H1 (cell line): ENCODE results near the gene DPEP2NB. TPM values are rescaled to one million over a fixed set of nuclear protein-coding genes. Genes with fewer than 3 reads are reported as not detected.

Experiments used
- CTCF ChIA-PET: fragments of 300-600 bp; sonication (Branson Sonifier 250); formaldehyde crosslinking; loops from one replicate; lab custom pipeline; 2021; ENCODE audit not compliant: partially characterized antibody; lab: Charles Lee
- POLR2A ChIA-PET: fragments of 300-600 bp; sonication (Branson Sonifier 250); formaldehyde crosslinking; loops from one replicate; lab custom pipeline; 2021; ENCODE audit warnings: inconsistent platforms; ENCODE audit not compliant: partially characterized antibody; lab: Charles Lee
- DNase-seq, 2 experiments: peaks; one replicate each; pipeline versions ENCODE4 v3.0.0 to v3.0.0-alpha.2; 2010 to 2022; ENCODE audit warnings: low spot score in 2 of 2, low read depth in 1 of 2, mixed read lengths in 1 of 2
- FAIRE-seq: peaks from 2 replicates; lab custom pipeline; 2011; peaks lifted over from hg19 to GRCh38; lab: Jason Lieb, UNC
- H2AFZ ChIP-seq: 2 replicates; pipeline ENCODE4 v1.8.1; 2012; ENCODE audit warnings: low read length, inconsistent platforms
- H2AK5ac ChIP-seq: 2 replicates; pipeline ENCODE4 v1.6.1; 2013; ENCODE audit warnings: low read depth, low read length
- H2BK120ac ChIP-seq: replicated peaks from 2 replicates; pipeline ENCODE3; 2013; ENCODE audit warnings: low read depth, low read length, inconsistent platforms
- H2BK12ac ChIP-seq: 2 replicates; pipeline ENCODE4 v1.6.1; 2013; ENCODE audit warnings: low read depth, low read length
- H2BK15ac ChIP-seq: 2 replicates; pipeline ENCODE4 v1.6.1; 2013; ENCODE audit warnings: low read length
- H2BK20ac ChIP-seq: 2 replicates; pipeline ENCODE4 v1.6.1; 2013; ENCODE audit warnings: low read length
- H2BK5ac ChIP-seq: 2 replicates; pipeline ENCODE4 v1.6.1; 2013; ENCODE audit warnings: low read depth, low read length
- H3K14ac ChIP-seq: 2 replicates; pipeline ENCODE4 v1.6.1; 2013; ENCODE audit warnings: inconsistent platforms; ENCODE audit not compliant: insufficient read length
- H3K18ac ChIP-seq: 2 replicates; pipeline ENCODE4 v1.6.1; 2013; ENCODE audit warnings: low read length; ENCODE audit errors: extremely low read depth
- H3K23ac ChIP-seq: 2 replicates; pipeline ENCODE4 v1.6.1; 2013; ENCODE audit warnings: inconsistent platforms; ENCODE audit not compliant: insufficient read length
- H3K23me2 ChIP-seq: 2 replicates; pipeline ENCODE4 v1.6.1; 2013; ENCODE audit warnings: low read depth, low read length
- H3K27ac ChIP-seq: 2 replicates; pipeline ENCODE4 v1.6.1; 2011; ENCODE audit warnings: low read depth, low read length, inconsistent platforms
- H3K27me3 ChIP-seq, 4 experiments: replicated peaks in 1 of 4; 1 replicate in 1 of 4; 2 replicates in 3 of 4; pipeline versions ENCODE4 v1.6.1 to v1.8.1; 2011 to 2013; ENCODE audit warnings: low read length in 3 of 4, mild to moderate bottlenecking in 3 of 4, inconsistent platforms in 2 of 4, mixed read lengths in 2 of 4, moderate library complexity in 1 of 4; ENCODE audit not compliant: control insufficient read depth in 3 of 4, insufficient read depth in 3 of 4; ENCODE audit errors: extremely low read depth in 1 of 4
- H3K36me3 ChIP-seq, 4 experiments: 2 replicates each; pipeline versions ENCODE4 v1.6.1 to v1.8.1; 2011 to 2013; ENCODE audit warnings: mild to moderate bottlenecking in 4 of 4, low read length in 3 of 4, moderate library complexity in 2 of 4, control low read depth in 1 of 4, inconsistent platforms in 1 of 4; ENCODE audit not compliant: insufficient read depth in 4 of 4, control insufficient read depth in 2 of 4
- H3K4ac ChIP-seq: replicated peaks from 2 replicates; pipeline ENCODE3; 2013; ENCODE audit warnings: low read length, low read depth, mixed read lengths, inconsistent platforms; ENCODE audit not compliant: insufficient read length
- H3K4me1 ChIP-seq, 4 experiments: replicated peaks in 1 of 4; 1 replicate in 1 of 4; 2 replicates in 3 of 4; pipeline versions ENCODE4 v1.6.1 to v1.8.1; 2011 to 2013; ENCODE audit warnings: low read length in 3 of 4, inconsistent platforms in 2 of 4, mixed read lengths in 1 of 4; ENCODE audit not compliant: insufficient read depth in 4 of 4, control insufficient read depth in 3 of 4
- H3K4me2 ChIP-seq, 2 experiments: 2 replicates each; pipeline versions ENCODE4 v1.6.1 to v1.8.1; 2011 to 2013; ENCODE audit warnings: low read depth in 2 of 2, low read length in 2 of 2, control low read depth in 1 of 2, inconsistent platforms in 1 of 2, mild to moderate bottlenecking in 1 of 2; ENCODE audit not compliant: insufficient read depth in 1 of 2
- H3K4me3 ChIP-seq, 4 experiments: fragments of 200-600, 300-600 bp in 1 of 4; sonication (generic), shearing (Covaris generic), sonication (Bioruptor Twin) in 1 of 4; 2 replicates each; pipeline versions ENCODE4 v1.5.1 to v1.8.1; 2011 to 2016; ENCODE audit warnings: low read length in 4 of 4, low read depth in 3 of 4, control low read depth in 2 of 4, inconsistent platforms in 2 of 4, mild to moderate bottlenecking in 2 of 4, mixed read lengths in 1 of 4, moderate library complexity in 1 of 4; ENCODE audit not compliant: insufficient read depth in 2 of 4; ENCODE audit errors: extremely low read depth in 1 of 4
- H3K56ac ChIP-seq: replicated peaks from 2 replicates; pipeline ENCODE3; 2013; ENCODE audit warnings: low read depth, mild to moderate bottlenecking, mixed read lengths, low read length, inconsistent platforms; ENCODE audit not compliant: insufficient read length
- H3K79me1 ChIP-seq: 2 replicates; pipeline ENCODE4 v1.6.1; 2013; ENCODE audit warnings: low read depth, low read length, control low read depth
- H3K79me2 ChIP-seq, 2 experiments: 2 replicates each; pipeline versions ENCODE4 v1.6.1 to v1.8.1; 2012 to 2013; ENCODE audit warnings: low read length in 2 of 2, mild to moderate bottlenecking in 2 of 2, inconsistent platforms in 1 of 2; ENCODE audit not compliant: insufficient read depth in 2 of 2, control insufficient read depth in 1 of 2
- H3K9ac ChIP-seq, 4 experiments: replicated peaks in 1 of 4; 1 replicate in 1 of 4; 2 replicates in 3 of 4; pipeline versions ENCODE4 v1.6.1 to v1.8.1; 2011 to 2013; ENCODE audit warnings: low read depth in 3 of 4, low read length in 3 of 4, control low read depth in 2 of 4, mild to moderate bottlenecking in 2 of 4, moderate library complexity in 2 of 4, inconsistent platforms in 1 of 4; ENCODE audit errors: extremely low read depth in 1 of 4
- H3K9me3 ChIP-seq, 2 experiments: 2 replicates each; pipeline versions ENCODE4 v1.6.1 to v1.8.1; 2012 to 2013; ENCODE audit warnings: mild to moderate bottlenecking in 2 of 2, moderate library complexity in 2 of 2, control low read depth in 1 of 2, inconsistent platforms in 1 of 2, low read depth in 1 of 2, low read length in 1 of 2, mixed read lengths in 1 of 2; ENCODE audit not compliant: insufficient read depth in 2 of 2
- H4K20me1 ChIP-seq, 2 experiments: replicated peaks in 1 of 2; 2 replicates each; pipeline versions ENCODE3 to v1.8.1; 2011 to 2013; ENCODE audit warnings: inconsistent platforms in 2 of 2, low read length in 2 of 2, mild to moderate bottlenecking in 1 of 2; ENCODE audit not compliant: insufficient read depth in 2 of 2, control insufficient read depth in 1 of 2
- H4K5ac ChIP-seq: 2 replicates; pipeline ENCODE4 v1.6.1; 2013; ENCODE audit warnings: low read length, low read depth, mixed read lengths, inconsistent platforms; ENCODE audit not compliant: insufficient read length
- H4K8ac ChIP-seq: 2 replicates; pipeline ENCODE4 v1.8.0; 2013; ENCODE audit warnings: mild to moderate bottlenecking, moderate library complexity, low read length, inconsistent platforms; ENCODE audit not compliant: insufficient read depth; ENCODE audit errors: extremely low read depth
- H4K91ac ChIP-seq: replicated peaks from 2 replicates; pipeline ENCODE3; 2013; ENCODE audit warnings: low read length, mixed read lengths, inconsistent platforms; ENCODE audit not compliant: insufficient read length
- ASH2L ChIP-seq: fragments of 200-600, 300-600 bp; sonication (generic); IDR thresholded peaks from one replicate; pipeline ENCODE4 v1.7.1; 2017; ENCODE audit warnings: low read length
- CHD2 ChIP-seq: IDR thresholded peaks from 2 replicates; pipeline ENCODE4 v1.6.1; 2012; ENCODE audit warnings: low read length, improper control_type of control experiment
- EZH2 ChIP-seq: fragments of 200-600 bp; sonication (generic); IDR thresholded peaks from 2 replicates; pipeline ENCODE4 v1.7.1; 2012; ENCODE audit warnings: low read depth, mild to moderate bottlenecking, moderate library complexity, low read length, inconsistent platforms; ENCODE audit not compliant: severe bottlenecking
- GTF2F1 ChIP-seq: IDR thresholded peaks from 2 replicates; pipeline ENCODE4 v1.6.1; 2012; ENCODE audit warnings: low read depth, low read length, improper control_type of control experiment, borderline replicate concordance
- HDAC6 ChIP-seq: IDR thresholded peaks from one replicate; pipeline ENCODE4 v1.7.1; 2012; ENCODE audit warnings: low read depth, mild to moderate bottlenecking, inconsistent platforms, low read length, moderate library complexity
- JUND ChIP-seq: IDR thresholded peaks from 2 replicates; pipeline ENCODE4 v1.6.1; 2011; ENCODE audit warnings: mild to moderate bottlenecking, improper control_type of control experiment, low read length
- POLR2A ChIP-seq, 2 experiments: IDR thresholded peaks; 1 replicate in 1 of 2; 2 replicates in 1 of 2; pipeline ENCODE4 v1.6.1; 2011; ENCODE audit warnings: low read depth in 2 of 2, low read length in 2 of 2, mild to moderate bottlenecking in 2 of 2; ENCODE audit errors: control extremely low read depth in 1 of 2
- RNF2 ChIP-seq: fragments of 200-900, 300-1000 bp; sonication (generic); IDR thresholded peaks from 2 replicates; pipeline ENCODE4 v1.7.1; 2016; ENCODE audit warnings: borderline replicate concordance, low read depth, mild to moderate bottlenecking, antibody characterized with exemption, low read length; ENCODE audit not compliant: poor library complexity, severe bottlenecking; ENCODE audit errors: missing control alignments
- SIN3A ChIP-seq, 2 experiments: IDR thresholded peaks in 1 of 2; conservative IDR thresholded peaks in 1 of 2; 2 replicates each; pipeline ENCODE4 v1.6.1; 2011 to 2012; ENCODE audit warnings: low read length in 2 of 2, improper control_type of control experiment in 1 of 2, low read depth in 1 of 2, mild to moderate bottlenecking in 1 of 2
- SIX5 ChIP-seq: IDR thresholded peaks from 2 replicates; pipeline ENCODE4 v1.6.1; 2011; ENCODE audit warnings: mild to moderate bottlenecking, low read depth, low read length
- SRF ChIP-seq: IDR thresholded peaks from 2 replicates; pipeline ENCODE4 v1.6.1; 2011; ENCODE audit warnings: mild to moderate bottlenecking, low read depth, low read length, moderate library complexity
- TEAD4 ChIP-seq: IDR thresholded peaks from 2 replicates; pipeline ENCODE4 v1.6.1; 2012; ENCODE audit warnings: low read depth, low read length, inconsistent platforms, mixed read lengths
- WGBS, 2 experiments: shearing (Covaris generic) in 1 of 2; methylation state at CpG; one replicate each; pipeline versions ENCODE4 v1.1.6 to v1.1.7; 2013 to 2015; ENCODE audit warnings: low lambda C conversion rate in 2 of 2, mixed read lengths in 2 of 2, inconsistent platforms in 1 of 2, low coverage in 1 of 2, missing lambda C conversion rate in 1 of 2; ENCODE audit not compliant: insufficient replicate concordance in 2 of 2, insufficient coverage in 1 of 2, insufficient read length in 1 of 2; ENCODE audit errors: extremely low coverage in 1 of 2, missing lambda C conversion rate in 1 of 2; 5-methylcytosine and 5-hydroxymethylcytosine counted together
- polyA plus RNA-seq, 7 experiments: library from polyadenylated mRNA; depleted of rRNA in 3 of 7; stranded (reverse) in 5 of 7; unstranded in 2 of 7; fragments of >200 nt in 5 of 7; fragments of 200-250 nt in 2 of 7; gene quantifications; 1 replicate in 5 of 7; 2 replicates in 1 of 7; 4 replicates in 1 of 7; pipeline versions ENCODE4 v1.2.1 to v1.2.3, GENCODE V29; 2011 to 2013; ENCODE audit warnings: missing spikeins in 2 of 7, mixed read lengths in 2 of 7
- total RNA-seq: library from RNA; stranded (reverse); fragmentation: NEBNext Ultra II Directional; extraction: Animal tissue kit (Norgen Biotek cat#: 25700); gene quantifications from 2 replicates; pipeline ENCODE4 v1.2.1, GENCODE V29; 2021
- TF ChIP-seq, protein P1 (sequence below): IDR thresholded peaks from 2 replicates; pipeline ENCODE4 v1.6.1; 2012; ENCODE audit warnings: inconsistent platforms

The DPEP2NB gene
- total and polyA plus RNA-seq, 2 of the 8 experiments (the other 6 are each of a cell fraction or from before 2014, with no cell fraction given) = not detected

DNA sequence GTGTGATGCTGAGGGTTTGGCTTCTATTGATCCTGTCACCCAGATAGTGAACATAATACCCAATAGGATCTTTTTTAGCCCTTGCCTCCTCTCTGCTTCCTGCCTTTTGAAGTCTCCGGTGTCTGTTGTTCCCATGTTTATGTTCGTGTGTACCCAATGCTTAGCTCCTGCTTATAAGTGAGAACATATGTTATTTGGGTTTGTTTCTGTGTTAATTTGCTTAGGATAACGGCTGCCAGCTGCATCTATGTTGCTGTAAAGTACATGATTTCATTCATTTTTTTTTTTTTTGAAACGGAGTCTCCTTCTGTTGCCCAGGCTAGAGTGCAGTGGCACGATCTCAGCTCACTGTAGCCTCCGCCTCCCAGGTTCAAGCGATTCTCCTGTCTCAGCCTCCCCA is 30.4 kb upstream of the DPEP2NB start:
- CTCF ChIA-PET = interaction anchor here (0.6 to 1.7 kb wide), 3 partner anchors 9 to 794 kb away, joined by 3 to 5 read pairs (median 4); no protein-coding TSS in a partner anchor
- H2BK20ac ChIP-seq = no peak overlapping the region
- no peak overlapping the region for H3K23ac ChIP-seq
- no peak overlapping the region for H3K4ac ChIP-seq
- no peak overlapping the region for H3K9ac ChIP-seq
- no peak overlapping the region for H2BK12ac ChIP-seq
- peaks cover 5% of the 10 kb centered on the region for H3K79me1 ChIP-seq
- no peak overlapping the region for H2BK15ac ChIP-seq
- H2BK5ac ChIP-seq = no peak overlapping the region
- no peak overlapping the region for H3K27ac ChIP-seq
- H4K8ac ChIP-seq = no peak overlapping the region
- DNase-seq (no peak), FAIRE-seq (no peak)
- H2BK120ac ChIP-seq = no peak overlapping the region
- H4K91ac ChIP-seq = no peak overlapping the region
- no peak overlapping the region for H3K4me2 ChIP-seq
- H3K56ac ChIP-seq = no peak overlapping the region
- H3K79me2 ChIP-seq = no peaks in the 10 kb centered on the region
- no peak overlapping the region for H3K18ac ChIP-seq
- H2AFZ ChIP-seq = no peak overlapping the region
- peaks cover 0 to 9% (median 5%) of the 10 kb centered on the region in 4 experiments; a peak in 4 of 8 replicates for H3K36me3 ChIP-seq
- no peak overlapping the region for H2AK5ac ChIP-seq
- no peaks in the 10 kb centered on the region for H3K23me2 ChIP-seq
- no peak overlapping the region for H4K5ac ChIP-seq
- H3K4me3 ChIP-seq = no peak overlapping the region
- H3K4me1 ChIP-seq = no peaks in the 10 kb centered on the region
- H3K14ac ChIP-seq = no peak overlapping the region
- H3K27me3 ChIP-seq = no peaks in the 10 kb centered on the region
- no peaks in the 10 kb centered on the region for H4K20me1 ChIP-seq
- WGBS, 2 experiments = 96% methylated on average over 7 of the region's 7 CpGs; no CpG with 5 or more reads in 1 of the 2 experiments
- POLR2A ChIA-PET = interaction anchor here (0.6 to 0.8 kb wide), 2 partner anchors 23 to 78 kb away, joined by 3 to 4 read pairs; partner anchors contain the start of genes DDX28, DUS2 and SLC12A4
- H3K9me3 ChIP-seq = no peaks in the 10 kb centered on the region
- no peak for TF ChIP-seq JUND
- no peak for TF ChIP-seq SRF
- TF ChIP-seq POLR2A (IDR thresholded peaks at IDR 0.05; ENCODE audit: control extremely low read depth in 1 of 2, low read depth in 2 of 2, low read length in 2 of 2) = no peak
- TF ChIP-seq ASH2L = no peak
- no peak for TF ChIP-seq SIN3A (conservative IDR thresholded peaks at IDR 0.05 in 1 of 2, IDR thresholded peaks at IDR 0.05 in 1 of 2; ENCODE audit: low read depth in 1 of 2, low read length in 2 of 2)
- no peak for TF ChIP-seq CHD2
- no peak for TF ChIP-seq TEAD4
- TF ChIP-seq RNF2 = no peak
- TF ChIP-seq HDAC6 = no peak
- TF ChIP-seq, protein P1, sequence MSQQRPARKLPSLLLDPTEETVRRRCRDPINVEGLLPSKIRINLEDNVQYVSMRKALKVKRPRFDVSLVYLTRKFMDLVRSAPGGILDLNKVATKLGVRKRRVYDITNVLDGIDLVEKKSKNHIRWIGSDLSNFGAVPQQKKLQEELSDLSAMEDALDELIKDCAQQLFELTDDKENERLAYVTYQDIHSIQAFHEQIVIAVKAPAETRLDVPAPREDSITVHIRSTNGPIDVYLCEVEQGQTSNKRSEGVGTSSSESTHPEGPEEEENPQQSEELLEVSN = no peak
- TF ChIP-seq GTF2F1 = no peak
- TF ChIP-seq EZH2 = no peak
- TF ChIP-seq SIX5 = no peak
